Neural progenitor cell (in vitro differentiated cells): Measurements from ENCODE around the gene LINGO1.

Source experiments
- CTCF ChIP-seq: fragments of 200-600 bp; sonication (generic); IDR thresholded peaks from 2 replicates; pipeline ENCODE4 v1.5.1; 2017; ENCODE audit warnings: antibody characterized with exemption, mild to moderate bottlenecking
- EZH2phosphoT487 ChIP-seq: fragments of 200-600 bp; sonication (generic); IDR thresholded peaks from 2 replicates; pipeline ENCODE4 v1.6.1; 2017; ENCODE audit warnings: antibody characterized with exemption

GRCh38 chr15:77579498-77580188 is 53.1 kb downstream of the LINGO1 start:
- TF ChIP-seq CTCF, result no peak
- TF ChIP-seq EZH2phosphoT487, result no peak
